GM19438 (cell line): Measurements from ENCODE around the gene ITM2B.
A peak's percentile ranks its signal among the peaks of the same experiment; 100 is the strongest.
"Not testable (repeated sequence)": the region's sequence is repeated elsewhere in the genome, so short reads cannot be mapped to it uniquely, and the experiment has no call there.

Source experiments
- ATAC-seq: cut with Tn5 transposase; IDR thresholded peaks from one replicate; pipeline ENCODE4 v1.9.1; 2021; ENCODE audit warnings: low read depth; ENCODE audit not compliant: unreplicated experiment

Gene ITM2B

DNA sequence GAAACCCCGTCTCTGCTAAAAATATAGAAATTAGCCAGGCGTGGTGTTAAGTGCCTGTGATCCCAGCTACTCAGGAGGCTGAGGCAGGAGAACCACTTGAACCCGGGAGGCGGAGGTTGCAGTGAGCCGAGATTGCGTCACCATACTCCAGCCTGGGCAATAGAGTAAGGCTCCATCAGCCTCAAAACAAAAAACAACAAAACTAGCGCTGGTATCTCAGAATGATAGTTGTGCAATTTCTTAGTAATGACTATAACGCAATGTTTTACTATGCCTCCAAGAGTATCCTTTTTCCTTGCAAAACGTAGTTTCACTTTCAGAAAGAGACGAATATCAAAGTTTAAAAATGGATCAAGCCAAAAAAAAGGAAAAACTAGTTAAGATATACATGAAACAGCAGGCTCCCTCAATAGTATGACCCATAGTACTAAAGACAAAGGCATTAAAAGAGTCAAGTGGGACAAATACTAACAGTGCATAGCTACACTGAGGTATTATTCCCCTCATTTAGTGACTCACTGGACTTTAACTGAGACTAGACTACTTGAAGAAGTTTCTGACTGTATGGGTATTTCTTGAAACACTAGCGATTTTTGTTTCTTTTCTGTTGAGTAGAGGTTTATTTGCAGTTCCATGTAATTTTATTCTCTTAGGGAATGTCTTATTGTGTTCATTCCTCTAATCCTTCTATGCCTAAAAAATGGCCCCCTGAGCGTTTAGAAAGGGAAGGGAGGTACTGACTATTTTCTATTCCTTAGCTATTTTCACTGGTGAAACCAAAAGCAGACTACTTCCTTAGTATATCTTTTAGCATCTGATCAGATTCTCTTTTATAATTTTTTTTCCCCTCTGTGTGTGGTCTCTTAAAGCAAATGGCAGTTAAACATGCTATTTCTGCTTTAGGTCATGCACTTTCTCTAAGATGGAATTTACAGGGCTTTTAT, 10.4 kb upstream of the ITM2B start:
- no peak for ATAC-seq

DNA sequence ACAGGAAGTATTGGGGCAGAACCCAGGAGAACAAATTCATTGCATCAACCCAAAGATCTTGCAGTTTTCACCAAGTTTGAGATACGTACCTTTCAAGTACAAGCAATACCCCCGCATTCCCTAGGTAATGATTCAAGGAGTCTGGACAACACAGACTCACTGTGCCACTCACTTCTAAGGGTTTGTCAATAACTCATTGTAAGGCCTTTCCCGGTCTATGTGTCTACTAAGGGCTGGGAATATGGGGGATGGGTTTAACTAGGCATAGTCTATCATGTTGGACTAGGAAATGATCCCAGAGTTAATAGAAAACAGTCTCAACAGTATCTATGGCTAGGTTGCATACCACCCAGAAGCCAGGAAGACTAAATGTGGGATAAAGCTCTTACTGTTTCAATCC, 8.3 kb upstream of the ITM2B start:
- ATAC-seq: no peak

DNA sequence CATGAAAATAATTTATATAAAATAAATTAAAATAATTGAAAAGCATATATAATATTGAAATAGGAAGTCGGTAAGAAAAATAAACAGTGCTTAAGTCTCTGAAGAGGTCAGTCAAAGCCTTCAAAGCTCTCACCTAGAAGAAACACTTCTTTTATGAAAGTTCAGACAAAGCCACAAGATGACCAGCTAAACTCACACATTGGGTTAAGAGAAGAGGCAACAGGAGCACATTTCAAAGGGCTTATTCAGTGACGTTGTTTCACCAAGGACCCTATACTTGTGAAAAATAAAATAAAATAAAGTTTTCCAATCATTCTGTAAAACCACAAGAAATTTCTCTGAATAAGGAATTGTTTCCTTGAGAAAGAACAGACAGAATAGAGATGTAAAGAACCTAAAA, 2.5 kb upstream of the ITM2B start:
- no peak for ATAC-seq

DNA sequence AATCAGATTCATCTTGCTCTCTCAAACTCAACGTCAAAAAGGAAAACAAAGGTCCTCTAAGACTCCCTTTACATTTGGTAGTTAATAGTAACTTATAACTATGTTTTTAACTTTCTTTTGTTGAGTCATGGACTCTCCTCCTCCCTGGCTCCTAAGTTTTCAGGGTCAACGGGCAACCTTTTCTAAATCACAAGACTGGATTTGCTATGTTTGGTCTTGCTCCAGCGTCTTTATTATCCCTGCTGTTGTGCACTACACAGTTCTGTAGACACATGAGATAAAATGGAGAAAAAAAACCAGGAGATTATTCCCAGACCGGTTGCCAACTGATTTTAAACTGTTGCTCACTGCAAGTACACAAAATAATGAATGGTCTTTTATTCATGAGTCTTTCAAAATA, 1.9 kb upstream of the ITM2B start:
- no peak for ATAC-seq

DNA sequence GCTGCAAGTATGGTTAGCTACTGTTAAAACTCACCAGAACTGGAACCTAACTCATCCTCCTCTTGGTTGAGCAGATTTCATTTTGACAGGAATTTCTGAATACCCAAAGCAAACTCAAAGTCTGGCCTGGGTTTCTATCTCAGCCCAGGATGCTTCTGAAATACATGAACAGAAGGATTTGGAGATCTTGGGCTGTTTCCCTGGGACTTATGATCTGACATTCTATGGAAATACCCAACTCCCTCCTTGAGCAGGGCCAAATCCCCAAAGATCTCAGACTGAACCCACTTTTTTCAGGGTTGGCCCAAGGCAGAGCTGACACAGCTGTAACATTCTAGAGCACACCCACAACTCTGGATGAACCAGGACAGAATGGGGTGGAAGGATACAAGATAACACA, 1.1 kb upstream of the ITM2B start:
- no peak for ATAC-seq

- ATAC-seq: peak; percentile 16
Observed at GRCh38 chr13:48232420-48233045, 473 bp upstream of the ITM2B start.

- ATAC-seq: no peak
Observed at GRCh38 chr13:48233889-48234488, 983 bp downstream of the ITM2B start.

DNA sequence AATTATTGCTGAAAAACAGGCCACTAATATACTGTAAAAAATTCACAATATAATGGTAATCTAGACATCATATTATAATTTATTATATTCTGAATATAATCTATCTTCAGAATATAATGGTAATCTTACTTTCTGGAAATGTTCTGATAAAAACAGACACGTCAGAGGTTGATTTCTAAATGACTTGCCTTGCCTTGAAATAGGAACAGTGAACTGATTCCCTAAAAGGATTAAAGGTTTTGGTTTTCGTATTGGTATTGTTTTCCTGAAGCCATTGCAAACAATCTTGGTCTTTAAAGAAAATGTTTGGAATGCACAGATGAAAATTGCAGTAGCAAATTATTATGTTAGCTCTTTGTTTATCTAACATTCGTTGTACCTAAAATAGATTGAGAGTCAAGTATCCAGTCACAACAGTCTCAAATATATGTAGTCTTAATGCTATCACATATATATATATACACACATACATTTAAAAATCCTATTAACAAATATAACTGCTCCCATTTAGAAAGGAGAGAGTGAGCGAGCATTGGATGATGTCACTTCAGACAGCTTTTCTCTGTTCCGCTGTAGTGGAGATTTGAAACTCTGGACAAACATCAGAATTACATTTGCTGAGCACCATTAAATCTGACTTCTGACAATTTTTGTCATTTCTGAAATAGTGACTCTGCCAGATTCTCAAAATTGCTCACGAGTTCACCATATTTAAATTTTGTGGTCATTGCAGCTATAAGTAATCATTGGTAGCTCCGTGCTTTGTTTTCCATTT, 1.7 kb downstream of the ITM2B start:
- ATAC-seq: no peak

- no peak for ATAC-seq
Observed at GRCh38 chr13:48235341-48236135, 2.5 kb downstream of the ITM2B start.

DNA sequence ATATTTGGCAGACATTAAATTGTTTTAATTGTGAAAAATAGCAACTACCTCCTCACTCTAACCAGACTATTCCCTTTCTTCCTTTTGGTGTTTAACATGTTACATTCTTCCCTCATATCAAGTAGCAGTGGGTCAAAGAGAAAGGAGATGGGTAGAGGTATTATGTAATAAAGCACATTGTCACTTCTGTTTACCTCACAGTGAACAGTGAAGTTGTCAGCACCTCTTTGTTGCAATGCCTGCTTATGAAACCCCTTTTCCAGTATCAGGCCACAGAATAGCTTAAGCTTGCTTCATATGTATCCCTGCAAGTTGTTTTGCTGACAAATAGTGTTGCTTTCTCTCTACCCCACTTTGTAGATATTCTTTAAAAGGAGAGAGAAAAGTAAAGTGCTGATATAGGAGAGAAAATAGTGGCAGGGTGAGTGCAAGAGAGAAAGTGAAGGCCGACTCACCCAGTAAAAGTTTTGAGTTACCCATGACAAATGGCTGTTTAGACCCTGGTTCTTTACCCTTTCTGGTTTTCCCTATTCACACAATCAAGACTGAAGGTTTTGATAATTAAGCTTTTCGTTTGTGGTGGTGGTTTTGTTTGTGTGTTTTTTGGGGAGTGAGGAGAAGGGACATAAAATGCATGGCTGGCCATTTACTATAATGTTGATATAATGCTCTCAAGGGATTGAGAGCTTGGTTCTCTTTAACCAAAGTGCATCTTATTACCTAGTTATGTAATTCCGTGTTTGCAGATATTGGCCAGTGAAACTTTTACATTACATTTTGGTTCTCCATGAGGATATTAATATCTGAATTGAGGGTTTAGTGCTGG, 3.7 kb downstream of the ITM2B start:
- no peak for ATAC-seq

DNA sequence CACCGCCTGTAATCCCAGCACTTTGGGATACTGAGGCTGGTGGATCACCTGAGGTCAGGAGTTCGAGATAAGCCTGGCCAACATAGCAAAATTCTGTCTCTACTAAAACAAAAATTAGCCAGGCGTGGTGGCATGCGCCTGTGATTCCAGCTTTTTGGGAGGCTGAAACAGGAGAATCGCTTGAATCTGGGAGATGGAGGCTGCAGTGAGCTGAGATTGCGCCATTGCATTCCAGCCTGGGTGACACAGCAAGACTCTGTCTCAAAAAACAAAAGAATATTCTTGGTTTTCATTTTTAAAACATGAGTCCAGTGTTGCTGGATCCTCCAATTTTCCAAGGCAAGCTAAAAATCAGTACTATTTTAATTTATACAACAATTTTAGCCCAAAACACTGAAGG, 6.4 kb downstream of the ITM2B start:
- not testable (repeated sequence) for ATAC-seq

DNA sequence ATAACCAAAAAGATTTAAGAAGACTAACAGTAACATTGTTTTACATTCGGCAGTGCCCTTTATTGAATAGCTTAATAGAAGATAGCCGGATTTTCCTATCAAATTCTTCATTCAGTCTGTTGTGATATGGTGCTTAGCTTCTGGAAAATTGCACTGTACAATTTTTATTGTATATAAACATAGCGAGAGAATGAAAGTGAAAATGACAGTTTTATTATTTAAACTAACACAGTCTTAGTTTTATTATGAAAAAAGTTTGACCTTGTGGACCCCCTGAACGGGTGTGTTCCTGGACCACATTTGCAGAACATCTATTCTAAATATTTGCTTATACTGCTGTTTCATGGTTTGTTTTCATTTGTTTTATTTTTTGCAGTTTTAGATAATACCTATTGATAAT, 8.6 kb downstream of the ITM2B start:
- ATAC-seq: no peak

- ATAC-seq: no peak
Observed at GRCh38 chr13:48242677-48243076, 9.7 kb downstream of the ITM2B start.

DNA sequence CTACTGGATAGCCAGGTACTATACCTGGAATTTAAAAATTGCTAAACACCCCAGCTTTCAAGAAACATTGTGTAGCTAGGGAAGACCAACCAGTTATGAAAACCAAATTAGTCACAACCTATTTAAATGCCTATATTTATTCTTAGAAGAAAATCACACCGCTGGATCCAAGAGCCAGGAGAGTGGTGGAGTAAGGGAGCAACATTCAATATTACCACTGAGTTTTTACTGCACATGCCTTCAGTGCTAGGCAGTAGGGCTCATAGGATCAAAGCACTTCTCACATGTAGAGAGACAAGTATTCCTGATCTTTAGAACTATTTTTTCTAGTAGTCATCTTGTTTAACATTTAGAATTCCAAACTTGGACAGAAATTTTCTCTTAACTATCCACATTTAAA, 11.2 kb downstream of the ITM2B start:
- ATAC-seq: no peak

GRCh38 chr13:48246102-48246501, 13.1 kb downstream of the ITM2B start:
- ATAC-seq: no peak

GRCh38 chr13:48249018-48249417, 16.0 kb downstream of the ITM2B start:
- no peak for ATAC-seq

DNA sequence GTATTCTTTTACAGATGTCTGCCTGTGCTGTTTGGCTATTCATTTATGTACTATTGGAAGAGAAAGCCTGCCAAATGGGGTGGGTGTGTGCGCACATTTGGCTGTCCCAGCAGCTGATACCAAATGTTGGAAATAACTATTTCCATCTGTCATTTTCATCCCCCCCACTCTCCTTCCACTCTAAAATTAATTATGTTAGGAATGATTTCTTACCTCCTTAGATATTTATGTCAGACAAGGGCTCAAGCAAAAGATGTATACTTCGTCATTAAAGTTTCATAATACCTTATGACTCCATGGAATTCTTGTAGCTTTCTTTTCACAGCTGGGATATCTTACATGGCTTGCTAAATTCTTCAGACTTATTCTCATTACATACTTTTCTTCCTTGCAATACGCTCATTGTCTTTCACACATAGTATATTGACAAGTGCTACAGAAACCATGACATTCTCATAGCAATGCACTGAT, 18.6 kb downstream of the ITM2B start:
- ATAC-seq: no peak

- no peak for ATAC-seq
Observed at GRCh38 chr13:48252176-48252575, 19.2 kb downstream of the ITM2B start.

DNA sequence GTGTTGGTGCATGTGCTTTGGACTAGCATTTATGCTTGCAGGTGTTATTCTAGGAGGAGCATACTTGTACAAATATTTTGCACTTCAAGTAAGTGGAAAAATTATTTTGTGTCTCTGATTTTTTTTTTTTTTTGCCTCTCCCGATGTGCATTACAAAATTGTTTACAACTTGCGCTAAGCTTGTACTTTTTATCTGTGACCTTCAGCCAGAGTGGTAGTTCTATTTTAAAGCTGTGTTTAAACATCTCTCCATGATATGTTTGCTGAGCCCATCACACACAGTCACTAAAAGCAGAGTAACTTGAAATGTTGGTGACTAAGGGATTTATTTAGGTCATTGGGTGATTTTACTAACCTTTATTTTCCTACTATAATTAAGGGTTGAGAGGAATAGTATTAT, 20.8 kb downstream of the ITM2B start:
- ATAC-seq: no peak
